ENCODE results near the gene PLBD1.
A peak's percentile ranks its signal among the peaks of the same experiment; 100 is the strongest.

PLBD1 gene

DNA sequence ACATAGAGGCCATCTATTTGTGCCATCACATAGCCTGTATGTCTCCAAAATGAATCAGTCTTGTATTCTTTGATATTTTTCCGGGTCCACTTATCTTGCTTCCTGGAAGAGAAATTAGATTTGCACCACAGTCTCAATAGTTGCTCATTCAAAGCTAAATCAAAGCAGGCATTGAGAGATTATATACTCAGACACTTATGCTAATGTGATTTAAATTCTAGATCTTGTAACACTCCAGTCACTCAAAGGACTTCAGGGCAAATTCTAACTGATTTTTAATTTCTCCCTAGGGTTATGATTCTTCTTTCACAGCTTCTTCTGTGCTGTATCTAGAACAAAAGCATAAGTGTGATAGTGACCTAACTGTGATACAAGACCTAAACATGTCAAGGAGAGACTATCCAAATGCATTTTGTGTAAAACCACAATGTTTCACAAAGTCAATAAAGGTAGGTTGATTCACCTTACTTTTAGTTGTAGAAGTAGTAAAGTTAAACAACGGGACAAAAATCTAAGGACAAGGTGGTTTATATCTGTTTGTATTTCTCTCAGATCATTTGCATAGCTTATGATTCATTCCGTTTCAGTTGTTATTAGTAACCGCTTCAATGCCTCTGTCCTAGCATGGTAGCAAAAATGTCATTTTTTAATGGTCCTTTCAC, 26.8 kb downstream of the PLBD1 start:
- H3K9ac ChIP-seq (ENCODE audit: insufficient read length) = no peak overlapping the region
- DNase-seq (ENCODE audit: low read depth, low spot score) = no peak

GRCh38 chr12:14537088-14537487, 30.6 kb downstream of the PLBD1 start:
- no peak overlapping the region for H3K27ac ChIP-seq
- no peaks in the 10 kb centered on the region for H3K36me3 ChIP-seq (ENCODE audit: insufficient read depth, low read length)
- TF ChIP-seq POLR2AphosphoS5 (IDR thresholded peaks at IDR 0.05; ENCODE audit: borderline replicate concordance, low read depth, low read length) (no peak), EZH2 (IDR thresholded peaks at IDR 0.05) (no peak), FOXP2 (optimal IDR thresholded peaks at IDR 0.05; ENCODE audit: control extremely low read depth, extremely low read length, insufficient read depth) (no peak)
- H3K9ac ChIP-seq (ENCODE audit: insufficient read length) = no peak overlapping the region
- no peak overlapping the region for H3K4me3 ChIP-seq
- no peaks in the 10 kb centered on the region for H3K9me3 ChIP-seq (ENCODE audit: low read depth, low read length)
- no peak for DNase-seq (ENCODE audit: low read depth, low spot score)

More for the DNA sequence above, 26.8 kb downstream of the PLBD1 start:
- no peaks in the 10 kb centered on the region for H3K9me3 ChIP-seq (ENCODE audit: low read depth, low read length)
- H3K4me3 ChIP-seq = no peak overlapping the region
- H3K27ac ChIP-seq = no peak overlapping the region
- H3K36me3 ChIP-seq (ENCODE audit: insufficient read depth, low read length) = no peaks in the 10 kb centered on the region
- TF ChIP-seq EZH2 (IDR thresholded peaks at IDR 0.05) (no peak), FOXP2 (optimal IDR thresholded peaks at IDR 0.05; ENCODE audit: control extremely low read depth, extremely low read length, insufficient read depth) (no peak), POLR2AphosphoS5 (IDR thresholded peaks at IDR 0.05; ENCODE audit: borderline replicate concordance, low read depth, low read length) (no peak)

DNA sequence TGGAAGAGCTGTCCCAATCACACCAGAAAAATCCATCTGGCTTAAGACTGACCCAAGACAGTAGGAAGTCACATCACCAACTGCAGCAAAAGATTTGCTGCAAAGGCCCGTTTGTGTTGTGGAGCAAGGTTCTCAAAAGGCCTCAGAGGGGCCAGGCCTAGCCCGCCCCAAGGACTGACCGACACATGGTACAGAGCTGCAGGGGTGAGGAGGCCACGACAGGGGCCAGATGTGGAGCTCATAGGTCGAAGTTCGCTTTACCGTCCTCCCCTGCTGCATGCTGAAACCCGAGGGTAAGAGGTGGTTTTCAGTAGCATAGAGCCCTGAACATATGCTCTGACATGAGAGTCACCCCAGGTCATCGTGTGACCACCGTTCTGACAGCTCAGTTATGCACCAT, 35.5 kb downstream of the PLBD1 start:
- no peak overlapping the region for H3K9ac ChIP-seq (ENCODE audit: insufficient read length)
- TF ChIP-seq EZH2 (IDR thresholded peaks at IDR 0.05) = no peak
- TF ChIP-seq FOXP2 (optimal IDR thresholded peaks at IDR 0.05; ENCODE audit: control extremely low read depth, extremely low read length, insufficient read depth) = no peak
- no peak for TF ChIP-seq POLR2AphosphoS5 (IDR thresholded peaks at IDR 0.05; ENCODE audit: borderline replicate concordance, low read depth, low read length)
- no peak for DNase-seq (ENCODE audit: low read depth, low spot score)
- no peaks in the 10 kb centered on the region for H3K36me3 ChIP-seq (ENCODE audit: insufficient read depth, low read length)
- no peaks in the 10 kb centered on the region for H3K9me3 ChIP-seq (ENCODE audit: low read depth, low read length)
- H3K4me3 ChIP-seq = no peak overlapping the region
- no peak overlapping the region for H3K27ac ChIP-seq

GRCh38 chr12:14525964-14526363, 41.7 kb downstream of the PLBD1 start:
- H3K36me3 ChIP-seq (ENCODE audit: insufficient read depth, low read length) = no peaks in the 10 kb centered on the region
- TF ChIP-seq EZH2 (IDR thresholded peaks at IDR 0.05) (no peak), FOXP2 (optimal IDR thresholded peaks at IDR 0.05; ENCODE audit: control extremely low read depth, extremely low read length, insufficient read depth) (no peak), POLR2AphosphoS5 (IDR thresholded peaks at IDR 0.05; ENCODE audit: borderline replicate concordance, low read depth, low read length) (no peak)
- no peak for DNase-seq (ENCODE audit: low read depth, low spot score)
- no peak overlapping the region for H3K4me3 ChIP-seq
- H3K27ac ChIP-seq = no peak overlapping the region
- H3K9me3 ChIP-seq (ENCODE audit: low read depth, low read length) = no peaks in the 10 kb centered on the region; the same call in 1 of the 2 replicates
- no peak overlapping the region for H3K9ac ChIP-seq (ENCODE audit: insufficient read length)

- Histone ChIP-seq H3K36me3 (ENCODE audit: insufficient read depth, low read length) (no peaks in the 10 kb centered on the region), H3K9ac (ENCODE audit: insufficient read length) (no peak overlapping the region), H3K4me3 (no peak overlapping the region), H3K9me3 (ENCODE audit: low read depth, low read length) (no peaks in the 10 kb centered on the region; the same call in 1 of the 2 replicates), H3K27ac (no peak overlapping the region)
- no peak for DNase-seq (ENCODE audit: low read depth, low spot score)
- no peak for TF ChIP-seq EZH2 (IDR thresholded peaks at IDR 0.05)
- no peak for TF ChIP-seq POLR2AphosphoS5 (IDR thresholded peaks at IDR 0.05; ENCODE audit: borderline replicate concordance, low read depth, low read length)
- TF ChIP-seq FOXP2 (optimal IDR thresholded peaks at IDR 0.05; ENCODE audit: control extremely low read depth, extremely low read length, insufficient read depth) = no peak
These were observed 45.9 kb downstream of the PLBD1 start for GRCh38 chr12:14521822-14522221.

- TF ChIP-seq FOXP2 (optimal IDR thresholded peaks at IDR 0.05; ENCODE audit: control extremely low read depth, extremely low read length, insufficient read depth) = no peak
- no peak for TF ChIP-seq POLR2AphosphoS5 (IDR thresholded peaks at IDR 0.05; ENCODE audit: borderline replicate concordance, low read depth, low read length)
- DNase-seq (ENCODE audit: low read depth, low spot score) = no peak
- no peaks in the 10 kb centered on the region for H3K9me3 ChIP-seq (ENCODE audit: low read depth, low read length)
- H3K9ac ChIP-seq (ENCODE audit: insufficient read length) = no peak overlapping the region
- no peak overlapping the region for H3K4me3 ChIP-seq
- no peak overlapping the region for H3K27ac ChIP-seq
- H3K36me3 ChIP-seq (ENCODE audit: insufficient read depth, low read length) = no peaks in the 10 kb centered on the region
These were observed 52.7 kb downstream of the PLBD1 start for GRCh38 chr12:14514946-14515345.

DNA sequence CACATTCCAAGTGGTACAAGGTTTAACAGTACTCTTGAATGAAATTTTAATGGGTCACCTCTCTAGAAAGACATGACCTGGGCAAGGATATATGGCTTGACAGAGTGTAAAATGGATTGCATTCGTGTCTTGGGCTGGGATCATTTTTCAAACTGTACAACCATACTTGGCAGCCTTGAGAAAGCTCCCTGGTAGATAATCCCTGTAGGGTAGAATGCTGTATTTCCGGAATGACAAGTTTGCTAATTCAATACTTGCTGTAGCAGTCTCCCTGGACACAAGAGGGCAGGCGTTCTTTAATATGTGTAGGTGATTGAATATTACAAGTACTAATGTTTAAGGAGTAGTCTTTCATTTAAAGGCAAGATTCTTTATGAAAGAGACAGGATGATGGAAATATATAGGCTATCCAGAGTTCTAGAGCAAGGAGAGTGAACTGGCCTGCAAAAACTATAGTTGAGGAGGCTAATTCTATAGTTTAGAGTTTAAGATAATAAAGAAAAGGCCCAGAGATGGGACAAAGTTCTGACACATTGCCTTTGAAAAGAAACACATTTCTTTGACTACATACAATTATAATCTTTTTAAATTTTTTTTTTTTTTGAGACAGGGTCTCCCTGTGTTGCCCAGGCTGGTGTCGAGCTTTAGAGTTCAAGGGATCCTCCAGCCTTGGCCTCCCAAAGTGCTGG, 53.4 kb downstream of the PLBD1 start:
- no peaks in the 10 kb centered on the region for H3K9me3 ChIP-seq (ENCODE audit: low read depth, low read length)
- H3K36me3 ChIP-seq (ENCODE audit: insufficient read depth, low read length) = no peaks in the 10 kb centered on the region
- H3K9ac ChIP-seq (ENCODE audit: insufficient read length) = no peak overlapping the region
- TF ChIP-seq FOXP2 (optimal IDR thresholded peaks at IDR 0.05; ENCODE audit: control extremely low read depth, extremely low read length, insufficient read depth) (no peak), POLR2AphosphoS5 (IDR thresholded peaks at IDR 0.05; ENCODE audit: borderline replicate concordance, low read depth, low read length) (no peak), EZH2 (IDR thresholded peaks at IDR 0.05) (no peak)
- H3K27ac ChIP-seq = no peak overlapping the region
- peak; percentile 28 for DNase-seq (ENCODE audit: low read depth, low spot score)
- no peak overlapping the region for H3K4me3 ChIP-seq

GRCh38 chr12:14510574-14510973, 57.1 kb downstream of the PLBD1 start:
- no peak for DNase-seq (ENCODE audit: low read depth, low spot score)
- Histone ChIP-seq H3K9ac (ENCODE audit: insufficient read length) (no peak overlapping the region), H3K9me3 (ENCODE audit: low read depth, low read length) (no peaks in the 10 kb centered on the region), H3K27ac (no peak overlapping the region), H3K36me3 (ENCODE audit: insufficient read depth, low read length) (no peaks in the 10 kb centered on the region), H3K4me3 (no peak overlapping the region)
- TF ChIP-seq EZH2 (IDR thresholded peaks at IDR 0.05) = no peak
- TF ChIP-seq POLR2AphosphoS5 (IDR thresholded peaks at IDR 0.05; ENCODE audit: borderline replicate concordance, low read depth, low read length) = no peak
- no peak for TF ChIP-seq FOXP2 (optimal IDR thresholded peaks at IDR 0.05; ENCODE audit: control extremely low read depth, extremely low read length, insufficient read depth)

All from SK-N-MC (cell line).